ENCODE measurements around the gene TCEA3. TPM values are rescaled to one million over a fixed set of nuclear protein-coding genes. Genes with fewer than 3 reads are reported as not detected.

The TCEA3 gene
- total and polyA plus RNA-seq, 10 of the 15 experiments (the other 5 are each of a cell fraction or from before 2014, with no cell fraction given), result 0.06 to 0.23 (median 0.08) TPM; not detected in 7

DNA sequence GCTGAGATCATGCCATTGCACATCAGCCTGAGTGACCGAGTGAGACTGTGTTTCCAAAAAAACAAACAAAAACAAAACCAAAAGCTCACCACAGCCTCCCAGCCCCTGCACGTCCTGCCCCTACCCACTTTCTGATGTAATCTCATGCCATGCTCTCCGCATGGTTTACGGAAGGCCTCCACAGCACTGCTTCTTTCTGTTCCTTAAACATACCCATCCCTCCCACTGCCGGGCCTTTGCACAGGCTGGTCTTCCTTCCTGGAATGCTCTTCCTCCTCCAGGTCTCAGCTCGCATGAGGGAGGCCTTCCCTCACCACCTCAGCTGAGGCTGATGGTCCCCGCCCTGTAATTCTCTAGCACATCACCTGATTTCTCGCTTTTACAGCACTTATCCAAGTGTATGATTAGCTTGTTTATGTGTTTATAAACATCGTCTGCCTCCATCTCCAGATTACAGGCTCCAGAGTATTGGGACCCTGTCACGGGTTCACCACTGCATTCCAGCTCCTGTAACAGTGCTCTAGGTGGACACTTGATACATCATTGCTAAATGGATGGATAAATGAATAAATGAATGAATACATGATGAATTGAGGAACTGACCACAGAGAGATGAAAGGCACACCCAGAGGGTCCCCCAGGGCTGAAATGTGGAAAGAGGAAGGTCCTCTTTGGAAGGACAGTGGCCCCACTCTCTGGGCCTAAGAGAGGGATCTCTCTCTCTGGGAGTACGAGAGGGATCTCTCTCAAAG, 22.1 kb downstream of the TCEA3 start (continued):
- TF ChIP-seq, protein P1, sequence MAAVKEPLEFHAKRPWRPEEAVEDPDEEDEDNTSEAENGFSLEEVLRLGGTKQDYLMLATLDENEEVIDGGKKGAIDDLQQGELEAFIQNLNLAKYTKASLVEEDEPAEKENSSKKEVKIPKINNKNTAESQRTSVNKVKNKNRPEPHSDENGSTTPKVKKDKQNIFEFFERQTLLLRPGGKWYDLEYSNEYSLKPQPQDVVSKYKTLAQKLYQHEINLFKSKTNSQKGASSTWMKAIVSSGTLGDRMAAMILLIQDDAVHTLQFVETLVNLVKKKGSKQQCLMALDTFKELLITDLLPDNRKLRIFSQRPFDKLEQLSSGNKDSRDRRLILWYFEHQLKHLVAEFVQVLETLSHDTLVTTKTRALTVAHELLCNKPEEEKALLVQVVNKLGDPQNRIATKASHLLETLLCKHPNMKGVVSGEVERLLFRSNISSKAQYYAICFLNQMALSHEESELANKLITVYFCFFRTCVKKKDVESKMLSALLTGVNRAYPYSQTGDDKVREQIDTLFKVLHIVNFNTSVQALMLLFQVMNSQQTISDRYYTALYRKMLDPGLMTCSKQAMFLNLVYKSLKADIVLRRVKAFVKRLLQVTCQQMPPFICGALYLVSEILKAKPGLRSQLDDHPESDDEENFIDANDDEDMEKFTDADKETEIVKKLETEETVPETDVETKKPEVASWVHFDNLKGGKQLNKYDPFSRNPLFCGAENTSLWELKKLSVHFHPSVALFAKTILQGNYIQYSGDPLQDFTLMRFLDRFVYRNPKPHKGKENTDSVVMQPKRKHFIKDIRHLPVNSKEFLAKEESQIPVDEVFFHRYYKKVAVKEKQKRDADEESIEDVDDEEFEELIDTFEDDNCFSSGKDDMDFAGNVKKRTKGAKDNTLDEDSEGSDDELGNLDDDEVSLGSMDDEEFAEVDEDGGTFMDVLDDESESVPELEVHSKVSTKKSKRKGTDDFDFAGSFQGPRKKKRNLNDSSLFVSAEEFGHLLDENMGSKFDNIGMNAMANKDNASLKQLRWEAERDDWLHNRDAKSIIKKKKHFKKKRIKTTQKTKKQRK (IDR thresholded peaks at IDR 0.05; ENCODE audit: low read depth, low read length), result no peak
- no peak for TF ChIP-seq NR2C2 (IDR thresholded peaks at IDR 0.05; ENCODE audit: borderline replicate concordance, control insufficient read depth, insufficient read length, low read depth)
- no peak for TF ChIP-seq HDGF (IDR thresholded peaks at IDR 0.05)

DNA sequence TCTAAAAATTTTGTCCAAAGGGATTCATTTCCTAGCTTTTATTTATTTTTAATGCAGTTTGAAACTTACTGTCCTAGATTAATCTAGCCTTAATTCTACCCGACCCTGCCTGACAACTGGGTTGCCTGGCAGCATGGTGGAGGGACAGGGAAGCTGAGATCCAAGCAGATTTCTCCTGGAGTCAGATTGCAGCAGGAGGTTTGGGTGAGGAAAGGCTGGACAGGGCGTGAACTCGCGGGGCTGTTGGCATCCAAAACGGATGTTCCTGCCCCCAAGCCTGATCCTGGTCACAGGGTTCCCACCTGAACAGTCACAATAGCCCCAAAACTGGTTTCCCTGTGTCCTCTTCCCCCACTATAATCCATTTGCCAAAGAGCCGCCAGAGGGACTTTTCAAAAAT, 23.2 kb downstream of the TCEA3 start:
- Histone ChIP-seq H2AFZ (ENCODE audit: control insufficient read depth, low read depth, low read length) (no peak overlapping the region), H3K9me3 (replicated peaks; ENCODE audit: control insufficient read depth, insufficient read depth, low read length) (no peaks in the 10 kb centered on the region), H3K9ac (ENCODE audit: control insufficient read depth, insufficient read depth, low read length) (no peak overlapping the region), H3K36me3 (ENCODE audit: control insufficient read depth in 2 of 2, insufficient read depth in 2 of 2, low read length in 1 of 2) (no peaks in the 10 kb centered on the region), H3K27ac (ENCODE audit: control insufficient read depth, insufficient read depth) (no peak overlapping the region), H3K4me2 (ENCODE audit: control insufficient read depth, insufficient read depth) (no peak overlapping the region), H3K4me3 (no peak overlapping the region), H3K79me2 (ENCODE audit: control insufficient read depth, insufficient read depth, low read length) (no peaks in the 10 kb centered on the region), H3K4me1 (ENCODE audit: control insufficient read depth, insufficient read depth, low read length) (0 out of 2 replicates have a peak, but pooled peaks cover 5% of the 10 kb centered on the region), H4K20me1 (ENCODE audit: control insufficient read depth, insufficient read depth) (no peaks in the 10 kb centered on the region), H3K27me3 (replicated peaks in 1 of 2; ENCODE audit: control insufficient read depth in 2 of 2, insufficient read depth in 2 of 2, low read length in 1 of 2) (no peaks in the 10 kb centered on the region)
- WGBS (ENCODE audit: insufficient coverage, insufficient replicate concordance, low lambda C conversion rate, missing lambda C conversion rate), result 43% methylated on average over 6 of the region's 6 CpGs
- RAD21 ChIA-PET (ENCODE audit: unreplicated experiment), result no interaction called here
- no peak for TF ChIP-seq CBX3 (IDR thresholded peaks at IDR 0.05; ENCODE audit: borderline replicate concordance, low read depth)
- no peak for TF ChIP-seq ZNF274 (IDR thresholded peaks at IDR 0.05; ENCODE audit: insufficient read depth, insufficient read length)
- TF ChIP-seq EED (IDR thresholded peaks at IDR 0.05; ENCODE audit: low read depth), result no peak
- no peak for TF ChIP-seq FOS (IDR thresholded peaks at IDR 0.05; ENCODE audit: borderline replicate concordance, extremely low read depth, insufficient read length)
- TF ChIP-seq MTA2 (IDR thresholded peaks at IDR 0.05; ENCODE audit: low read depth), result no peak
- TF ChIP-seq PAX5 (IDR thresholded peaks at IDR 0.05; ENCODE audit: borderline replicate concordance, low read depth, low read length), result no peak
- no peak for TF ChIP-seq NR2C1 (IDR thresholded peaks at IDR 0.05)
- CTCF ChIA-PET, result interaction anchor here (1.5 kb wide), 1 partner anchor 217 kb away, joined by 4 read pairs; no protein-coding TSS in a partner anchor
- no peak for ATAC-seq
- intact Hi-C loops (cut with micrococcal nuclease; ENCODE audit: unreplicated experiment), result loop anchor here (5.0 kb wide), 4 partner anchors 59 to 424 kb away; partner anchors contain the start of genes HNRNPR and HTR1D
- BruUV-seq (replicated peaks), result no TSS peak
- in situ Hi-C loops (cut with MboI), result no loop called here
- SMC1A ChIA-PET (ENCODE audit: uncharacterized antibody, unreplicated experiment), result interaction anchor here (0.7 kb wide), 1 partner anchor 61 kb away, joined by 3 read pairs; no protein-coding TSS in a partner anchor
- POLR2A ChIA-PET, result no interaction called here
- no peak for DNase-seq (ENCODE audit: low read depth, low spot score)
- FAIRE-seq, result no peak
